Keratinocyte (primary cell): ENCODE data around the gene JAM3.

ENCODE experiments used
- EZH2 ChIP-seq: IDR thresholded peaks from one replicate; pipeline ENCODE4 v1.6.1; 2012; ENCODE audit warnings: inconsistent platforms, mild to moderate bottlenecking, low read length, moderate library complexity
- TF ChIP-seq, protein P1 (sequence below), 3 experiments: IDR thresholded peaks in 1 of 3; conservative IDR thresholded peaks in 1 of 3; optimal IDR thresholded peaks in 1 of 3; 2 replicates in 2 of 3; 3 replicates in 1 of 3; pipeline versions ENCODE3 to v1.5.1; 2011; ENCODE audit warnings: low read length in 3 of 3, mild to moderate bottlenecking in 3 of 3, moderate library complexity in 2 of 3, control low read depth in 1 of 3, inconsistent platforms in 1 of 3; ENCODE audit not compliant: insufficient read depth in 2 of 3; ENCODE audit errors: extremely low read depth in 1 of 3

DNA sequence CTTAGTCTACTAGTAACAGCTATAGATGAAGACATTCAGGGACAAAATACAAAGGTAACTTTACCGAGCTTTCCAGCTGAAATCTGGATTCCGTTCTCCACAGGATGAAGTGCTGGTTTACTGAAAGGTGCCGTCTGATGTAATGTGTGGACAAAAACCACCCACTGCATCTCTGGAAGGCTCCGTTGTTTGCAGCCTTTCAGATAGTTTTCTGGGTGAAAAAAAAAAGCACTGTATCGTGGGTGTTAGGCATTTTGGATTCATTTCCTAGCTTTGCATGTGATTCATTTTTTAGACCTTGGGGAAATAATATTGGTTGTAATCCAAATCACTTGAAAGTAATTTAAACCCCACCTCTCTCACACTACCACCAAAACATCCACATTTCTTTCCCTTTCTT is 10.4 kb downstream of the JAM3 start:
- TF ChIP-seq, protein P1, sequence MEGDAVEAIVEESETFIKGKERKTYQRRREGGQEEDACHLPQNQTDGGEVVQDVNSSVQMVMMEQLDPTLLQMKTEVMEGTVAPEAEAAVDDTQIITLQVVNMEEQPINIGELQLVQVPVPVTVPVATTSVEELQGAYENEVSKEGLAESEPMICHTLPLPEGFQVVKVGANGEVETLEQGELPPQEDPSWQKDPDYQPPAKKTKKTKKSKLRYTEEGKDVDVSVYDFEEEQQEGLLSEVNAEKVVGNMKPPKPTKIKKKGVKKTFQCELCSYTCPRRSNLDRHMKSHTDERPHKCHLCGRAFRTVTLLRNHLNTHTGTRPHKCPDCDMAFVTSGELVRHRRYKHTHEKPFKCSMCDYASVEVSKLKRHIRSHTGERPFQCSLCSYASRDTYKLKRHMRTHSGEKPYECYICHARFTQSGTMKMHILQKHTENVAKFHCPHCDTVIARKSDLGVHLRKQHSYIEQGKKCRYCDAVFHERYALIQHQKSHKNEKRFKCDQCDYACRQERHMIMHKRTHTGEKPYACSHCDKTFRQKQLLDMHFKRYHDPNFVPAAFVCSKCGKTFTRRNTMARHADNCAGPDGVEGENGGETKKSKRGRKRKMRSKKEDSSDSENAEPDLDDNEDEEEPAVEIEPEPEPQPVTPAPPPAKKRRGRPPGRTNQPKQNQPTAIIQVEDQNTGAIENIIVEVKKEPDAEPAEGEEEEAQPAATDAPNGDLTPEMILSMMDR (optimal IDR thresholded peaks at IDR 0.05 in 1 of 3, IDR thresholded peaks at IDR 0.05 in 1 of 3, conservative IDR thresholded peaks at IDR 0.05 in 1 of 3; ENCODE audit: extremely low read depth in 1 of 3, insufficient read depth in 2 of 3, low read length in 3 of 3) = no peak
- TF ChIP-seq EZH2 = no peak
